ENCODE measurements around the gene ADARB2. TPM values are rescaled to one million over a fixed set of nuclear protein-coding genes. Genes with fewer than 3 reads are reported as not detected.

The ADARB2 gene
- total and polyA plus RNA-seq, 2 experiments from 2014 or later = not detected

- TF ChIP-seq EZH2 (IDR thresholded peaks at IDR 0.05; ENCODE audit: insufficient read depth, poor library complexity, severe bottlenecking) (no peak), EZH2phosphoT487 (IDR thresholded peaks at IDR 0.05; ENCODE audit: insufficient read depth, low read depth) (no peak)
- 6 to 9% methylated on average over 9 to 13 of the region's 13 CpGs for WGBS, 2 experiments (ENCODE audit: low coverage in 1 of 2, low lambda C conversion rate in 2 of 2, missing lambda C conversion rate in 2 of 2)
- DNase-seq = no peak
- Histone ChIP-seq H3K27ac (no peak overlapping the region), H3K36me3 (ENCODE audit: low read depth) (no peaks in the 10 kb centered on the region), H3K9me2 (ENCODE audit: insufficient read depth) (no peaks in the 10 kb centered on the region), H4K20me1 (ENCODE audit: insufficient read depth) (no peaks in the 10 kb centered on the region), H3K4me3 (no peak overlapping the region), H3F3A (ENCODE audit: insufficient read depth) (no peaks in the 10 kb centered on the region), H3K79me2 (ENCODE audit: insufficient read depth) (no peaks in the 10 kb centered on the region), H3K9me3 (ENCODE audit: low read depth) (no peaks in the 10 kb centered on the region), H3K9ac (no peak overlapping the region), H3K4me2 (ENCODE audit: unreplicated experiment) (no peak overlapping the region), H3K27me3 (replicated peaks; ENCODE audit: insufficient read depth) (no peaks in the 10 kb centered on the region), H3K4me1 (ENCODE audit: insufficient read depth) (no peaks in the 10 kb centered on the region), H2AFZ (no peak overlapping the region)
- in situ Hi-C loops (cut with MboI) = no loop called here
Measured at GRCh38 chr10:1575481-1576244, 161.7 kb downstream of the ADARB2 start.

DNA sequence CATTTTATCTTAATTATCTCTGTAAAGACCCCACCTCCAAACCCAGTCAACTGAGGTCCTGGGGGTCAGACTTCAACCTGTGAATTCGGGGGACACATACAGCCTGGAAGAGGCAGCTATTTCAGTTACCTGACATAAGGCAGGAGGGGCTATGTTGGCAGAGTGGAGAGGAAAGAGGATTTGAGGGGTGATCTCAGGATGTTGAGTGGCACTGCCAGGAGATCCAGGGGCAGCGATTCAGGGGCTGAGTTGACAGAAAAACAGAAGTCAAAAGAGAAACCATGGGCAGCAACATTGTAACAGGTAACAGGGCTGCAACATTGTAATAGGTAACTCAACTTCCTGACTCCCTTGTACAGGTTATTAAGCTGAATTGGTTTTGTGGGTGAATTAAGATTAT lies 162.6 kb downstream of the ADARB2 start:
- no peak for DNase-seq
- Histone ChIP-seq H3K36me3 (ENCODE audit: low read depth) (no peaks in the 10 kb centered on the region), H3F3A (ENCODE audit: insufficient read depth) (no peaks in the 10 kb centered on the region), H3K4me3 (no peak overlapping the region), H4K20me1 (ENCODE audit: insufficient read depth) (no peaks in the 10 kb centered on the region), H3K9me2 (ENCODE audit: insufficient read depth) (no peaks in the 10 kb centered on the region), H3K79me2 (ENCODE audit: insufficient read depth) (no peaks in the 10 kb centered on the region), H3K27me3 (replicated peaks; ENCODE audit: insufficient read depth) (no peaks in the 10 kb centered on the region), H2AFZ (no peak overlapping the region), H3K9me3 (ENCODE audit: low read depth) (no peaks in the 10 kb centered on the region), H3K4me1 (ENCODE audit: insufficient read depth) (no peaks in the 10 kb centered on the region), H3K27ac (no peak overlapping the region), H3K9ac (no peak overlapping the region), H3K4me2 (ENCODE audit: unreplicated experiment) (no peak overlapping the region)
- WGBS, 2 experiments (ENCODE audit: low coverage in 1 of 2, low lambda C conversion rate in 2 of 2, missing lambda C conversion rate in 2 of 2) = 13 to 17% methylated on average over 2 of the region's 2 CpGs
- no peak for TF ChIP-seq EZH2phosphoT487 (IDR thresholded peaks at IDR 0.05; ENCODE audit: insufficient read depth, low read depth)
- TF ChIP-seq EZH2 (IDR thresholded peaks at IDR 0.05; ENCODE audit: insufficient read depth, poor library complexity, severe bottlenecking) = no peak
- in situ Hi-C loops (cut with MboI) = no loop called here

- in situ Hi-C loops (cut with MboI) = no loop called here
- no peaks in the 10 kb centered on the region for H3F3A ChIP-seq (ENCODE audit: insufficient read depth)
- H3K4me3 ChIP-seq = no peak overlapping the region
- no peaks in the 10 kb centered on the region for H3K79me2 ChIP-seq (ENCODE audit: insufficient read depth)
- no peaks in the 10 kb centered on the region for H3K27me3 ChIP-seq (replicated peaks; ENCODE audit: insufficient read depth)
- DNase-seq = no peak
- H4K20me1 ChIP-seq (ENCODE audit: insufficient read depth) = no peaks in the 10 kb centered on the region
- H3K36me3 ChIP-seq (ENCODE audit: low read depth) = no peaks in the 10 kb centered on the region
- H3K9ac ChIP-seq = no peak overlapping the region
- no peaks in the 10 kb centered on the region for H3K9me2 ChIP-seq (ENCODE audit: insufficient read depth)
- no peak overlapping the region for H2AFZ ChIP-seq
- TF ChIP-seq EZH2phosphoT487 (IDR thresholded peaks at IDR 0.05; ENCODE audit: insufficient read depth, low read depth) = no peak
- TF ChIP-seq EZH2 (IDR thresholded peaks at IDR 0.05; ENCODE audit: insufficient read depth, poor library complexity, severe bottlenecking) = no peak
- H3K27ac ChIP-seq = no peak overlapping the region
- no peak overlapping the region for H3K4me2 ChIP-seq (ENCODE audit: unreplicated experiment)
- H3K9me3 ChIP-seq (ENCODE audit: low read depth) = no peaks in the 10 kb centered on the region
- no peaks in the 10 kb centered on the region for H3K4me1 ChIP-seq (ENCODE audit: insufficient read depth)
- 34 to 36% methylated on average over 12 of the region's 12 CpGs for WGBS, 2 experiments (ENCODE audit: low coverage in 1 of 2, low lambda C conversion rate in 2 of 2, missing lambda C conversion rate in 2 of 2)
Measured at GRCh38 chr10:1573981-1574380, 163.3 kb downstream of the ADARB2 start.

- H3K9ac ChIP-seq = no peak overlapping the region
- TF ChIP-seq EZH2 (IDR thresholded peaks at IDR 0.05; ENCODE audit: insufficient read depth, poor library complexity, severe bottlenecking) = no peak
- no peak for TF ChIP-seq EZH2phosphoT487 (IDR thresholded peaks at IDR 0.05; ENCODE audit: insufficient read depth, low read depth)
- no peak overlapping the region for H3K4me2 ChIP-seq (ENCODE audit: unreplicated experiment)
- H3K36me3 ChIP-seq (ENCODE audit: low read depth) = no peaks in the 10 kb centered on the region
- H3K4me3 ChIP-seq = no peak overlapping the region
- no peaks in the 10 kb centered on the region for H3K27me3 ChIP-seq (replicated peaks; ENCODE audit: insufficient read depth)
- H3K9me3 ChIP-seq (ENCODE audit: low read depth) = no peaks in the 10 kb centered on the region
- DNase-seq = no peak
- in situ Hi-C loops (cut with MboI) = no loop called here
- H3K9me2 ChIP-seq (ENCODE audit: insufficient read depth) = no peaks in the 10 kb centered on the region
- WGBS, 2 experiments (ENCODE audit: low coverage in 1 of 2, low lambda C conversion rate in 2 of 2, missing lambda C conversion rate in 2 of 2) = 49 to 54% methylated on average over 13 to 14 of the region's 14 CpGs
- H3F3A ChIP-seq (ENCODE audit: insufficient read depth) = no peaks in the 10 kb centered on the region
- no peak overlapping the region for H3K27ac ChIP-seq
- H3K79me2 ChIP-seq (ENCODE audit: insufficient read depth) = no peaks in the 10 kb centered on the region
- no peaks in the 10 kb centered on the region for H3K4me1 ChIP-seq (ENCODE audit: insufficient read depth)
- no peaks in the 10 kb centered on the region for H4K20me1 ChIP-seq (ENCODE audit: insufficient read depth)
- no peak overlapping the region for H2AFZ ChIP-seq
Measured at GRCh38 chr10:1573334-1573969, 163.9 kb downstream of the ADARB2 start.
